ENCODE measurements around the gene MEPCE.

Gene MEPCE

GRCh38 chr7:100397315-100398081, 32.1 kb upstream of the MEPCE start:
- DNase-seq (ENCODE audit: low read depth): no peak
- no peak for TF ChIP-seq CTCF (IDR thresholded peaks at IDR 0.05; ENCODE audit: control insufficient read depth, insufficient read depth, low read depth, low read length, missing control alignments)
- no peak overlapping the region for H3K4me3 ChIP-seq (ENCODE audit: control insufficient read depth, low read depth, low read length)

- TF ChIP-seq CTCF (IDR thresholded peaks at IDR 0.05; ENCODE audit: control insufficient read depth, insufficient read depth, low read depth, low read length, missing control alignments): no peak
- H3K4me3 ChIP-seq (ENCODE audit: control insufficient read depth, low read depth, low read length): no peak overlapping the region
- no peak for DNase-seq (ENCODE audit: low read depth)
These were observed 31.4 kb upstream of the MEPCE start for GRCh38 chr7:100398239-100398638.

- no peak for DNase-seq (ENCODE audit: low read depth)
- no peak overlapping the region for H3K4me3 ChIP-seq (ENCODE audit: control insufficient read depth, low read depth, low read length)
- TF ChIP-seq CTCF (IDR thresholded peaks at IDR 0.05; ENCODE audit: control insufficient read depth, insufficient read depth, low read depth, low read length, missing control alignments): no peak
These were observed 29.6 kb upstream of the MEPCE start for GRCh38 chr7:100400041-100400440.

- no peak overlapping the region for H3K4me3 ChIP-seq (ENCODE audit: control insufficient read depth, low read depth, low read length)
- TF ChIP-seq CTCF (IDR thresholded peaks at IDR 0.05; ENCODE audit: control insufficient read depth, insufficient read depth, low read depth, low read length, missing control alignments): no peak
- DNase-seq (ENCODE audit: low read depth): no peak
These were observed 29.0 kb upstream of the MEPCE start for GRCh38 chr7:100400656-100401055.

GRCh38 chr7:100401811-100402210, 27.8 kb upstream of the MEPCE start:
- DNase-seq (ENCODE audit: low read depth): no peak
- H3K4me3 ChIP-seq (ENCODE audit: control insufficient read depth, low read depth, low read length): no peak overlapping the region
- no peak for TF ChIP-seq CTCF (IDR thresholded peaks at IDR 0.05; ENCODE audit: control insufficient read depth, insufficient read depth, low read depth, low read length, missing control alignments)

DNA sequence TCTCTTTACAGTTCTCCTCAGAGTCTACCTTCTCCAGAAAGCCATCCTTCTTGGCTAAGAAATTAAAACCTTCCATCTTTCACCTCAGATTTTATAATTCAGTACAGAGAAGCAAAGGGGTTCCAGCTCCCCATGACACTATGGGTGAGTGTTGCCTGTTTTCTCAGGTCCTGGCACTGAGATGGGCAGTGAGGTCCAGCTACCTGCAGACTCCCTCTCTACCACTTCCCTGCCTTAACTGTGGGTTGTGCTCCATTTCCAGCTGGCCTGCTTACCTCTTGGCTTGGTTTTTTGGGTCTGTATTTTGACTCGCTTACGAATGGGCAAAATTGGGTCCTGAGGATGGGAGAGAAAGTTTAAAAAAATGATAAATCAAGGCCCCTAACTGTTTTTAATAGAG, 27.4 kb upstream of the MEPCE start:
- TF ChIP-seq CTCF (IDR thresholded peaks at IDR 0.05; ENCODE audit: control insufficient read depth, insufficient read depth, low read depth, low read length, missing control alignments): no peak
- no peak overlapping the region for H3K4me3 ChIP-seq (ENCODE audit: control insufficient read depth, low read depth, low read length)
- no peak for DNase-seq (ENCODE audit: low read depth)

All from AG09309 (cell line).